Activated B cell treated with CpG ODN at 0.5 μM for 24 hours (primary cell): Measurements from ENCODE around the gene CRTC3. TPM values are rescaled to one million over a fixed set of nuclear protein-coding genes. Genes with fewer than 3 reads are reported as not detected.

ENCODE experiments used
- ATAC-seq: fragments of 200-7000 bp; cut with Tn5 transposase; one replicate; pipeline ENCODE4 v1.10.0; 2021; ENCODE audit warnings: low read depth, mild to moderate bottlenecking, moderate library complexity
- CTCF ChIA-PET: fragments of 350-600 bp; sonication (Branson Sonifier 250); formaldehyde crosslinking; loops from one replicate; lab custom pipeline; 2021; ENCODE audit warnings: antibody characterized with exemption; lab: Charles Lee
- POLR2A ChIA-PET: fragments of 350-600 bp; sonication (Branson Sonifier 250); formaldehyde crosslinking; loops from one replicate; lab custom pipeline; 2021; ENCODE audit warnings: antibody characterized with exemption; lab: Charles Lee
- DNase-seq: peaks from one replicate; pipeline ENCODE4 v3.0.0; 2022
- H3K27ac Mint-ChIP-seq: one replicate; pipeline ENCODE4 v1.8.0; 2020; ENCODE audit warnings: mixed read lengths
- H3K27me3 Mint-ChIP-seq: one replicate; pipeline ENCODE4 v1.8.0; 2021; ENCODE audit warnings: mixed read lengths
- H3K36me3 Mint-ChIP-seq: one replicate; pipeline ENCODE4 v1.8.0; 2021; ENCODE audit warnings: low read depth, mixed read lengths
- H3K4me1 Mint-ChIP-seq: one replicate; pipeline ENCODE4 v1.8.0; 2021; ENCODE audit warnings: mixed read lengths
- H3K4me3 Mint-ChIP-seq: one replicate; pipeline ENCODE4 v1.8.0; 2020; ENCODE audit warnings: mild to moderate bottlenecking, mixed read lengths
- H3K9me3 Mint-ChIP-seq: one replicate; pipeline ENCODE4 v1.8.0; 2020; ENCODE audit warnings: mixed read lengths
- intact Hi-C: fragments of 100-400 bp; cut with micrococcal nuclease; formaldehyde crosslinking; loops from one replicate; pipeline ENCODE4 v1.15.1; 2024
- total RNA-seq: library from RNA; stranded (reverse); gene quantifications from 2 replicates; pipeline ENCODE4 v1.2.3, GENCODE V29; 2022
- TF ChIP-seq, protein P1 (sequence below): fragments of 200-600 bp; IDR thresholded peaks from one replicate; pipeline ENCODE4 v1.8.0; 2022; ENCODE audit warnings: antibody characterized with exemption, mild to moderate bottlenecking

Gene CRTC3
- total RNA-seq, 1 donor from 2014 or later, result 65.0 TPM

- POLR2A ChIA-PET, result no interaction called here
- TF ChIP-seq, protein P1, sequence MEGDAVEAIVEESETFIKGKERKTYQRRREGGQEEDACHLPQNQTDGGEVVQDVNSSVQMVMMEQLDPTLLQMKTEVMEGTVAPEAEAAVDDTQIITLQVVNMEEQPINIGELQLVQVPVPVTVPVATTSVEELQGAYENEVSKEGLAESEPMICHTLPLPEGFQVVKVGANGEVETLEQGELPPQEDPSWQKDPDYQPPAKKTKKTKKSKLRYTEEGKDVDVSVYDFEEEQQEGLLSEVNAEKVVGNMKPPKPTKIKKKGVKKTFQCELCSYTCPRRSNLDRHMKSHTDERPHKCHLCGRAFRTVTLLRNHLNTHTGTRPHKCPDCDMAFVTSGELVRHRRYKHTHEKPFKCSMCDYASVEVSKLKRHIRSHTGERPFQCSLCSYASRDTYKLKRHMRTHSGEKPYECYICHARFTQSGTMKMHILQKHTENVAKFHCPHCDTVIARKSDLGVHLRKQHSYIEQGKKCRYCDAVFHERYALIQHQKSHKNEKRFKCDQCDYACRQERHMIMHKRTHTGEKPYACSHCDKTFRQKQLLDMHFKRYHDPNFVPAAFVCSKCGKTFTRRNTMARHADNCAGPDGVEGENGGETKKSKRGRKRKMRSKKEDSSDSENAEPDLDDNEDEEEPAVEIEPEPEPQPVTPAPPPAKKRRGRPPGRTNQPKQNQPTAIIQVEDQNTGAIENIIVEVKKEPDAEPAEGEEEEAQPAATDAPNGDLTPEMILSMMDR, result no peak
- H3K9me3 Mint-ChIP-seq, result no peaks in the 10 kb centered on the region
- ATAC-seq (no peak), DNase-seq (no peak)
- CTCF ChIA-PET, result interaction anchor here (0.7 to 2.2 kb wide), 4 partner anchors 51 to 290 kb away, joined by 3 to 10 read pairs (median 4); no protein-coding TSS in a partner anchor
- H3K4me1 Mint-ChIP-seq, result no peaks in the 10 kb centered on the region
- intact Hi-C loops, result no loop called here
- H3K27ac Mint-ChIP-seq, result no peak overlapping the region
- no peaks in the 10 kb centered on the region for H3K27me3 Mint-ChIP-seq
- H3K4me3 Mint-ChIP-seq, result no peak overlapping the region
- H3K36me3 Mint-ChIP-seq, result peaks cover 51% of the 10 kb centered on the region
Observed at GRCh38 chr15:90641581-90642463, 112.1 kb downstream of the CRTC3 start.

DNA sequence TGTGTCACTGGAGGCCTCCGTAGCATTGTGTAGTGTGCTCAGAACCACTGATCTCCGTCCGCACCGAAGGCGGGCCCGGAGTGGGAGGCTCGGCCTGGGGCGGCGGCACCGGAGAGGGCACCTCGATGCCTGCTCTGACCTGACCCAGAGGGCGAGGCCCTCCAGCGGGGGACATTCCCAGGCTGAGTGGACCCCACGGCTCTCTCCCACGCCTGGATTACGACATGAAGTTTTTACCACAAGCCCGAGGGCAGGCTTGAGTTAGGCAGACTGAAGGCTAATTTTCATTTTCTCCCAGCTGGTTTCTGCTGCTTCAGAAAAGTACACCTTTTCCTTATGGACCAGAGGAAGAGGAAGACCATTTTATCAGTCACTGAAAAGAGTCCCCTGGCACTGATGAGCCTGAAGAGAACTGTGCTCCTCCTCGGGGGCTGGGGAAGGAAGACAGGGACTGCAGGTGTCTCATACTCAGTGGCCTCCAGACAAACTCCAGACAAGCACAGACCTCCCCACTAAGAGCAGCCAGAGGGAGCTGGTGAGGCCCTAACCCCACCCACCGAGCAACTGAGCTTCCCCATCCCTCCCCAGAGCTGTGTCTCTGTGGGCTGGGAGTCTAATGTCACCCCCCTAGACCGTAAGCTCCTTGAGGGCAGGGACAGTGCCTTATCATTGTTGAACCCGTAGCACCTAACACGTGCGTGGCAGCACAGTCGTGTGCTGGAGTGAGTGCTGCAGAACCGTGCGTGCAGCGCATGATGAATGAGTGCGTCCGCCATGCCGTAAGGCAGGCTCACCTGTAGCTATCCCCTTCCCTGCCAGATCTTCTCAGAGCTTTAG lies 113.0 kb downstream of the CRTC3 start:
- Mint-ChIP-seq H3K27me3 (no peaks in the 10 kb centered on the region), H3K27ac (no peak overlapping the region), H3K9me3 (no peaks in the 10 kb centered on the region), H3K4me1 (no peaks in the 10 kb centered on the region), H3K36me3 (peaks cover 51% of the 10 kb centered on the region), H3K4me3 (no peak overlapping the region)
- TF ChIP-seq, protein P1, result no peak
- ATAC-seq (peak; percentile 37), DNase-seq (no peak)
- POLR2A ChIA-PET, result no interaction called here
- intact Hi-C loops, result no loop called here
- CTCF ChIA-PET, result interaction anchor here (0.7 to 2.2 kb wide), 4 partner anchors 50 to 289 kb away, joined by 3 to 10 read pairs (median 3); no protein-coding TSS in a partner anchor

DNA sequence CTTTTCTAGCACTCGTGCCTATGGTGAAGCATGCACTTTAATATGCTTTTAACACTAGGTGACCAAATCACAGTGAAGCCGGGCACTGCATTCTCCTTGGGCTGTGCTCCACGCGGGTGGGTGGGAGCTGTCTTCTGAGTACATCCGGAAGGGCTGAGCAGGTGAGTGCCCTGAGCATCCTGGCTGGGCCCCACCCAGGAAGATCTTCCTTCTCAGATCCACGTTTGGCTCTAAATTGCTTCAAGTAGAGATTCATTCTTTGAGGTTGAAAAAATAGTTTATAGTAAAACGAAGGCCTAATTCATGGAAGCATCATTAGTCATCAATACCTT lies 113.5 kb downstream of the CRTC3 start:
- Mint-ChIP-seq H3K4me1 (peaks cover 3% of the 10 kb centered on the region), H3K36me3 (peaks cover 47% of the 10 kb centered on the region), H3K27ac (no peak overlapping the region), H3K9me3 (no peaks in the 10 kb centered on the region), H3K27me3 (peaks cover 2% of the 10 kb centered on the region), H3K4me3 (no peak overlapping the region)
- intact Hi-C loops, result no loop called here
- DNase-seq, result no peak
- TF ChIP-seq, protein P1, result no peak
- no peak for ATAC-seq
- POLR2A ChIA-PET, result no interaction called here
- CTCF ChIA-PET, result interaction anchor here (0.9 kb wide), 1 partner anchor 50 kb away, joined by 3 read pairs; no protein-coding TSS in a partner anchor

DNA sequence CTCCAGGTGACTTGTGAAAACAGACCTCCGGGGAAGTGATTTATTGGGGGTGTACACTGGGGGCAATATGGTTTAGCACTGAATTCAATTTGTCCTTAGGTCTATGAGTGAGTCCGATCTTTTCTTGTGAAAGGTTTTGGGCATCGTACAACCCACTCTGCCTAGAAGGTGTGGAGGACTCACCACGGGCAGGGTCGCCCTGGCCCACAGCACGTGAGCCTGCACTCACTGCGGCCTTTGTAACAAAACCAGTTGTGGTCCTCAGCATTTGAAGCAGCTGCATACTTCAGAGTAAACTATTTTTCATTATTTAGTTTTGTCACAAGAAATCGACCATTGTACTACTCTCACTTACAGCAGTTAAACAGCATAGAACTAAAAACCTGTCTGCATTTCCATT lies 114.8 kb downstream of the CRTC3 start:
- DNase-seq (no peak), ATAC-seq (no peak)
- Mint-ChIP-seq H3K27ac (no peak overlapping the region), H3K4me3 (no peak overlapping the region), H3K27me3 (peaks cover 4% of the 10 kb centered on the region), H3K4me1 (peaks cover 7% of the 10 kb centered on the region), H3K9me3 (no peaks in the 10 kb centered on the region), H3K36me3 (peaks cover 40% of the 10 kb centered on the region)
- intact Hi-C loops, result no loop called here
- POLR2A ChIA-PET, result no interaction called here
- CTCF ChIA-PET, result interaction anchor here (0.9 to 2.4 kb wide), 2 partner anchors 241 to 290 kb away, joined by 4 to 7 read pairs; partner anchors contain the start of gene UNC45A
- TF ChIP-seq, protein P1, result no peak
